Nephron progenitor cell (in vitro differentiated cells): ENCODE data around the gene SBK1.

Experiments
- DNase-seq: peaks from one replicate; pipeline ENCODE4 v3.0.0; 2021
- H3K27ac Mint-ChIP-seq: 2 replicates; pipeline ENCODE4 v1.8.0; 2021; ENCODE audit warnings: mild to moderate bottlenecking, moderate library complexity, mixed read lengths
- H3K27me3 Mint-ChIP-seq: 2 replicates; pipeline ENCODE4 v1.8.0; 2021; ENCODE audit warnings: mild to moderate bottlenecking, low read depth, mixed read lengths; ENCODE audit not compliant: poor library complexity
- H3K36me3 Mint-ChIP-seq: 2 replicates; pipeline ENCODE4 v1.8.0; 2021; ENCODE audit warnings: low read depth, mixed read lengths
- H3K4me1 Mint-ChIP-seq: 2 replicates; pipeline ENCODE4 v1.8.0; 2021; ENCODE audit warnings: mixed read lengths
- H3K4me3 Mint-ChIP-seq: 2 replicates; pipeline ENCODE4 v1.8.0; 2021; ENCODE audit warnings: mild to moderate bottlenecking, moderate library complexity, mixed read lengths
- H3K9me3 Mint-ChIP-seq: 2 replicates; pipeline ENCODE4 v1.8.0; 2021; ENCODE audit warnings: mild to moderate bottlenecking, moderate library complexity, mixed read lengths
- CTCF ChIP-seq: fragments of 200-600 bp; sonication (generic); IDR thresholded peaks from 2 replicates; pipeline ENCODE4 v1.5.0; 2021; ENCODE audit warnings: antibody characterized with exemption

SBK1 gene

GRCh38 chr16:28297784-28298510 lies 5.6 kb downstream of the SBK1 start:
- H3K36me3 Mint-ChIP-seq, result peaks cover 29% of the 10 kb centered on the region

GRCh38 chr16:28298511-28298878 lies 6.2 kb downstream of the SBK1 start:
- Mint-ChIP-seq H3K9me3 (no peaks in the 10 kb centered on the region), H3K27me3 (no peaks in the 10 kb centered on the region), H3K4me1 (peaks cover 25% of the 10 kb centered on the region), H3K4me3 (no peak overlapping the region), H3K36me3 (peaks cover 32% of the 10 kb centered on the region), H3K27ac (no peak overlapping the region)
- no peak for TF ChIP-seq CTCF
- DNase-seq, result no peak

More at GRCh38 chr16:28297784-28298510, 5.6 kb downstream of the SBK1 start:
- DNase-seq, result no peak
- H3K4me3 Mint-ChIP-seq, result no peak overlapping the region
- H3K27ac Mint-ChIP-seq, result no peak overlapping the region
- no peaks in the 10 kb centered on the region for H3K9me3 Mint-ChIP-seq
- no peaks in the 10 kb centered on the region for H3K27me3 Mint-ChIP-seq
- H3K4me1 Mint-ChIP-seq, result peaks cover 25% of the 10 kb centered on the region
- TF ChIP-seq CTCF, result no peak

- Mint-ChIP-seq H3K4me3 (no peak overlapping the region), H3K36me3 (peaks cover 37% of the 10 kb centered on the region), H3K9me3 (no peaks in the 10 kb centered on the region), H3K27ac (no peak overlapping the region), H3K4me1 (peaks cover 9% of the 10 kb centered on the region), H3K27me3 (no peaks in the 10 kb centered on the region)
- DNase-seq, result no peak
- no peak for TF ChIP-seq CTCF
Measured at GRCh38 chr16:28300327-28300726, 8.0 kb downstream of the SBK1 start.

GRCh38 chr16:28301154-28301553 lies 8.8 kb downstream of the SBK1 start:
- no peak for DNase-seq
- H3K36me3 Mint-ChIP-seq, result peaks cover 41% of the 10 kb centered on the region
- no peaks in the 10 kb centered on the region for H3K9me3 Mint-ChIP-seq
- peaks cover 5% of the 10 kb centered on the region for H3K4me1 Mint-ChIP-seq
- no peaks in the 10 kb centered on the region for H3K27me3 Mint-ChIP-seq
- H3K27ac Mint-ChIP-seq, result no peak overlapping the region
- TF ChIP-seq CTCF, result no peak
- H3K4me3 Mint-ChIP-seq, result no peak overlapping the region

GRCh38 chr16:28301620-28302019 lies 9.3 kb downstream of the SBK1 start:
- Mint-ChIP-seq H3K9me3 (no peaks in the 10 kb centered on the region), H3K27ac (no peak overlapping the region), H3K4me1 (peaks cover 3% of the 10 kb centered on the region), H3K36me3 (peaks cover 42% of the 10 kb centered on the region), H3K27me3 (no peaks in the 10 kb centered on the region), H3K4me3 (no peak overlapping the region)
- no peak for TF ChIP-seq CTCF
- no peak for DNase-seq

GRCh38 chr16:28303132-28303531 lies 10.8 kb downstream of the SBK1 start:
- Mint-ChIP-seq H3K27ac (no peak overlapping the region), H3K4me1 (no peaks in the 10 kb centered on the region), H3K36me3 (peaks cover 48% of the 10 kb centered on the region), H3K4me3 (no peak overlapping the region), H3K9me3 (no peaks in the 10 kb centered on the region), H3K27me3 (no peaks in the 10 kb centered on the region)
- TF ChIP-seq CTCF, result no peak
- no peak for DNase-seq
